ENCODE results near the gene BMPR1B. TPM values are rescaled to one million over a fixed set of nuclear protein-coding genes. Genes with fewer than 3 reads are reported as not detected.

The BMPR1B gene
- total and polyA plus RNA-seq, 2 experiments from 2014 or later, result 1.6 to 3.3 TPM

GRCh38 chr4:94871644-94872305 is 114.0 kb downstream of the BMPR1B start:
- no peaks in the 10 kb centered on the region for H3K79me2 ChIP-seq
- no peak overlapping the region for H2AFZ ChIP-seq
- 55% methylated on average over 4 of the region's 4 CpGs for WGBS (ENCODE audit: low lambda C conversion rate, missing lambda C conversion rate)
- no peak for TF ChIP-seq EZH2 (IDR thresholded peaks at IDR 0.05; ENCODE audit: borderline replicate concordance)
- TF ChIP-seq CTCF (IDR thresholded peaks at IDR 0.05; ENCODE audit: poor library complexity), result no peak
- no peak for TF ChIP-seq EZH2phosphoT487 (IDR thresholded peaks at IDR 0.05; ENCODE audit: low read depth, severe bottlenecking, unreplicated experiment)
- H3K27me3 ChIP-seq, result no peaks in the 10 kb centered on the region
- H3K4me1 ChIP-seq (ENCODE audit: insufficient read depth), result peaks cover 6% of the 10 kb centered on the region
- no peaks in the 10 kb centered on the region for H3K9me3 ChIP-seq (ENCODE audit: low read depth)
- H4K20me1 ChIP-seq (ENCODE audit: insufficient read depth, poor library complexity, severe bottlenecking), result no peaks in the 10 kb centered on the region
- H3K27ac ChIP-seq, result no peak overlapping the region
- H3K9me2 ChIP-seq (replicated peaks; ENCODE audit: insufficient read depth), result no peaks in the 10 kb centered on the region
- no peak overlapping the region for H3K4me3 ChIP-seq
- H3K36me3 ChIP-seq (replicated peaks; ENCODE audit: insufficient read depth, low read depth), result no peaks in the 10 kb centered on the region
- H3K4me2 ChIP-seq, result no peak overlapping the region
- DNase-seq (ENCODE audit: low spot score), result no peak

- Histone ChIP-seq H3K4me3 (no peak overlapping the region), H3K79me2 (no peaks in the 10 kb centered on the region), H4K20me1 (ENCODE audit: insufficient read depth, poor library complexity, severe bottlenecking) (no peaks in the 10 kb centered on the region), H3K27me3 (no peaks in the 10 kb centered on the region), H3K36me3 (replicated peaks; ENCODE audit: insufficient read depth, low read depth) (no peaks in the 10 kb centered on the region), H3K4me1 (ENCODE audit: insufficient read depth) (no peaks in the 10 kb centered on the region), H3K9me2 (replicated peaks; ENCODE audit: insufficient read depth) (no peaks in the 10 kb centered on the region), H3K27ac (no peak overlapping the region), H2AFZ (peak overlapping the region; percentile 30), H3K4me2 (no peak overlapping the region), H3K9me3 (ENCODE audit: low read depth) (no peaks in the 10 kb centered on the region)
- TF ChIP-seq EZH2phosphoT487 (IDR thresholded peaks at IDR 0.05; ENCODE audit: low read depth, severe bottlenecking, unreplicated experiment) (no peak), CTCF (IDR thresholded peaks at IDR 0.05; ENCODE audit: poor library complexity) (no peak), EZH2 (IDR thresholded peaks at IDR 0.05; ENCODE audit: borderline replicate concordance) (no peak)
- DNase-seq (ENCODE audit: low spot score), result no peak
- 77% methylated on average over 2 of the region's 2 CpGs for whole genome bisulfite sequencing (ENCODE audit: low lambda C conversion rate, missing lambda C conversion rate)
Observed at GRCh38 chr4:94877973-94878372, 120.2 kb downstream of the BMPR1B start.

GRCh38 chr4:94880956-94881355 is 123.2 kb downstream of the BMPR1B start:
- Histone ChIP-seq H3K27ac (no peak overlapping the region), H3K4me1 (ENCODE audit: insufficient read depth) (no peaks in the 10 kb centered on the region), H2AFZ (no peak overlapping the region), H3K9me2 (replicated peaks; ENCODE audit: insufficient read depth) (no peaks in the 10 kb centered on the region), H3K9me3 (ENCODE audit: low read depth) (no peaks in the 10 kb centered on the region), H3K79me2 (no peaks in the 10 kb centered on the region), H3K36me3 (replicated peaks; ENCODE audit: insufficient read depth, low read depth) (no peaks in the 10 kb centered on the region), H4K20me1 (ENCODE audit: insufficient read depth, poor library complexity, severe bottlenecking) (no peaks in the 10 kb centered on the region), H3K27me3 (no peaks in the 10 kb centered on the region), H3K4me2 (no peak overlapping the region), H3K4me3 (no peak overlapping the region)
- DNase-seq (ENCODE audit: low spot score), result no peak
- TF ChIP-seq EZH2 (IDR thresholded peaks at IDR 0.05; ENCODE audit: borderline replicate concordance), result no peak
- no peak for TF ChIP-seq EZH2phosphoT487 (IDR thresholded peaks at IDR 0.05; ENCODE audit: low read depth, severe bottlenecking, unreplicated experiment)
- TF ChIP-seq CTCF (IDR thresholded peaks at IDR 0.05; ENCODE audit: poor library complexity), result no peak
- WGBS (ENCODE audit: low lambda C conversion rate, missing lambda C conversion rate), result 93% methylated on average over 3 of the region's 3 CpGs

All from hepatocyte (in vitro differentiated cells).